ENCODE results near the gene CPAMD8. TPM values are rescaled to one million over a fixed set of nuclear protein-coding genes. Genes with fewer than 3 reads are reported as not detected.

Gene CPAMD8
- total and polyA plus RNA-seq, 11 donors, result 5.2 to 49.5 (median 16.9) TPM

GRCh38 chr19:17069193-17069592 lies 42.6 kb upstream of the CPAMD8 start:
- intact Hi-C loops (cut with DNase I), result loop anchor here in 4 of 10 donors (2.0 to 5.0 kb wide), 5 partner anchors 108 to 216 kb away; partner anchors contain the start of gene ANKLE1 (in 1 of the 4)
- WGBS, 4 donors, result 79 to 85% (median 84%) methylated on average over 9 of the region's 9 CpGs
- Histone ChIP-seq H3K27me3 (no peaks in the 10 kb centered on the region), H3K27ac (no peak overlapping the region), H3K4me3 (no peak overlapping the region), H3K9me3 (peaks cover 0 to 4% (median 0%) of the 10 kb centered on the region in 12 donors), H3K4me1 (peaks cover 0 to 25% (median 8%) of the 10 kb centered on the region in 12 donors), H3K36me3 (peaks cover 0 to 29% (median 5%) of the 10 kb centered on the region in 9 donors)
- TF ChIP-seq POLR2A (IDR thresholded peaks at IDR 0.05), result no peak
- TF ChIP-seq, protein P1, sequence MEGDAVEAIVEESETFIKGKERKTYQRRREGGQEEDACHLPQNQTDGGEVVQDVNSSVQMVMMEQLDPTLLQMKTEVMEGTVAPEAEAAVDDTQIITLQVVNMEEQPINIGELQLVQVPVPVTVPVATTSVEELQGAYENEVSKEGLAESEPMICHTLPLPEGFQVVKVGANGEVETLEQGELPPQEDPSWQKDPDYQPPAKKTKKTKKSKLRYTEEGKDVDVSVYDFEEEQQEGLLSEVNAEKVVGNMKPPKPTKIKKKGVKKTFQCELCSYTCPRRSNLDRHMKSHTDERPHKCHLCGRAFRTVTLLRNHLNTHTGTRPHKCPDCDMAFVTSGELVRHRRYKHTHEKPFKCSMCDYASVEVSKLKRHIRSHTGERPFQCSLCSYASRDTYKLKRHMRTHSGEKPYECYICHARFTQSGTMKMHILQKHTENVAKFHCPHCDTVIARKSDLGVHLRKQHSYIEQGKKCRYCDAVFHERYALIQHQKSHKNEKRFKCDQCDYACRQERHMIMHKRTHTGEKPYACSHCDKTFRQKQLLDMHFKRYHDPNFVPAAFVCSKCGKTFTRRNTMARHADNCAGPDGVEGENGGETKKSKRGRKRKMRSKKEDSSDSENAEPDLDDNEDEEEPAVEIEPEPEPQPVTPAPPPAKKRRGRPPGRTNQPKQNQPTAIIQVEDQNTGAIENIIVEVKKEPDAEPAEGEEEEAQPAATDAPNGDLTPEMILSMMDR (IDR thresholded peaks at IDR 0.05), result no peak
- no peak for DNase-seq
- no peak for ATAC-seq

- 95 to 98% (median 96%) methylated on average over 2 of the region's 2 CpGs for WGBS, 4 donors
- TF ChIP-seq, protein P1 (IDR thresholded peaks at IDR 0.05), result no peak
- TF ChIP-seq POLR2A (IDR thresholded peaks at IDR 0.05), result no peak
- intact Hi-C loops (cut with DNase I), result no loop called here
- Histone ChIP-seq H3K27ac (no peak overlapping the region), H3K4me1 (peaks cover 0 to 24% (median 0%) of the 10 kb centered on the region in 12 donors), H3K36me3 (peaks cover 0 to 28% (median 16%) of the 10 kb centered on the region in 9 donors), H3K9me3 (peaks cover 0 to 21% (median 5%) of the 10 kb centered on the region in 12 donors), H3K4me3 (no peak overlapping the region), H3K27me3 (no peaks in the 10 kb centered on the region)
- DNase-seq (no peak), ATAC-seq (no peak)
Measured at GRCh38 chr19:17063428-17063827, 36.8 kb upstream of the CPAMD8 start.

- H3K27ac ChIP-seq, result no peak overlapping the region
- no peak for TF ChIP-seq POLR2A (IDR thresholded peaks at IDR 0.05)
- H3K4me1 ChIP-seq, result peaks cover 0 to 12% (median 0%) of the 10 kb centered on the region in 12 donors
- DNase-seq, result peak in 1 of 5 donors; percentile 26
- no peaks in the 10 kb centered on the region for H3K27me3 ChIP-seq
- no peak overlapping the region for H3K4me3 ChIP-seq
- peaks cover 0 to 32% (median 10%) of the 10 kb centered on the region in 12 donors for H3K9me3 ChIP-seq
- 89 to 95% (median 92%) methylated on average over 7 of the region's 7 CpGs for WGBS, 4 donors
- no peak for ATAC-seq
- H3K36me3 ChIP-seq, result peaks cover 0 to 40% (median 23%) of the 10 kb centered on the region in 9 donors
- intact Hi-C loops (cut with DNase I), result no loop called here
Measured at GRCh38 chr19:17061691-17062090, 35.1 kb upstream of the CPAMD8 start.

- no peak for ATAC-seq
- peaks cover 0 to 40% (median 23%) of the 10 kb centered on the region in 9 donors for H3K36me3 ChIP-seq
- WGBS, 4 donors, result 90 to 98% (median 98%) methylated on average over 3 of the region's 3 CpGs
- peaks cover 0 to 32% (median 10%) of the 10 kb centered on the region in 12 donors for H3K9me3 ChIP-seq
- intact Hi-C loops (cut with DNase I), result no loop called here
- no peak overlapping the region for H3K4me3 ChIP-seq
- no peaks in the 10 kb centered on the region for H3K27me3 ChIP-seq
- TF ChIP-seq, protein P1 (IDR thresholded peaks at IDR 0.05), result no peak
- no peak for TF ChIP-seq POLR2A (IDR thresholded peaks at IDR 0.05)
- no peak overlapping the region for H3K27ac ChIP-seq
- peak in 1 of 5 donors; percentile 4 for DNase-seq
- H3K4me1 ChIP-seq, result peaks cover 0 to 12% (median 0%) of the 10 kb centered on the region in 12 donors
Measured at GRCh38 chr19:17061205-17061604, 34.6 kb upstream of the CPAMD8 start.

DNA sequence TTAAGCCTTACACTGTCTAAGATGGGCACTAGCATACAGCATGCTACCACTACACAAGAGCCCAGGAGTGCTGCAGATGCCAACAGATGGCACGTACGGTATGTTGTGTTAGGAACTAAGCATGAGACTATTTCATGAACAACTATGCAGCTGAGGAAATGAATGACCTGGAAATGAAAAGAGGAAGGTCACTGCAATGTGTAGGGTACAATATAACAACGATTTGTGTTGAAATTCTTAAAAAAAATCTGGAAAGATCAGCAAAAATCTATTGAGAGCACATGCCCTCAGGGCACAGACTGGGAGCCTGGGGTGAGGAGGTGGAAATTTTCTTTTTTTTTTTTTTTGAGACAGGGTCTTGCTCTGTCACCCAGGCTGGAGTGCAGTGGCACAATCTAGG lies 34.2 kb upstream of the CPAMD8 start:
- Histone ChIP-seq H3K27me3 (no peaks in the 10 kb centered on the region), H3K27ac (no peak overlapping the region), H3K4me1 (peaks cover 0 to 12% (median 0%) of the 10 kb centered on the region in 12 donors), H3K36me3 (peaks cover 0 to 42% (median 26%) of the 10 kb centered on the region in 9 donors), H3K4me3 (no peak overlapping the region), H3K9me3 (peaks cover 0 to 32% (median 10%) of the 10 kb centered on the region in 12 donors)
- no peak for DNase-seq
- intact Hi-C loops (cut with DNase I), result no loop called here
- TF ChIP-seq, protein P1 (IDR thresholded peaks at IDR 0.05), result no peak
- no peak for TF ChIP-seq POLR2A (IDR thresholded peaks at IDR 0.05)
- 84 to 94% (median 92%) methylated on average over 3 of the region's 3 CpGs for WGBS, 4 donors
- peak in 1 of 4 donors; percentile 30 for ATAC-seq

Data from heart left ventricle (tissue), 16 donors.